BLaER1 treated with 17β-estradiol and CSF1 and Interleukin-3, amounts not matched to agents 10 nM and 100 nM (cell line): ENCODE data around the gene MMP28.
"Not testable (repeated sequence)": the region's sequence is repeated elsewhere in the genome, so short reads cannot be mapped to it uniquely, and the experiment has no call there.

Experiments
- H3K27ac ChIP-seq, 11 experiments: shearing (Covaris generic); formaldehyde crosslinking; 2 replicates each; pipeline ENCODE4 v1.8.1; 2022
- H3K27me3 ChIP-seq, 11 experiments: shearing (Covaris generic); formaldehyde crosslinking; 2 replicates each; pipeline ENCODE4 v1.8.1; 2022
- H3K36me3 ChIP-seq, 11 experiments: shearing (Covaris generic); formaldehyde crosslinking; 2 replicates each; pipeline ENCODE4 v1.8.1; 2022
- H3K4me1 ChIP-seq, 10 experiments: shearing (Covaris generic); formaldehyde crosslinking; 2 replicates each; pipeline ENCODE4 v1.8.1; 2022
- H3K4me2 ChIP-seq, 11 experiments: shearing (Covaris generic); formaldehyde crosslinking; 2 replicates each; pipeline ENCODE4 v1.8.1; 2022
- H3K4me3 ChIP-seq, 10 experiments: shearing (Covaris generic); formaldehyde crosslinking; 2 replicates each; pipeline ENCODE4 v1.8.1; 2022
- H3K9ac ChIP-seq, 11 experiments: shearing (Covaris generic); formaldehyde crosslinking; 2 replicates each; pipeline ENCODE4 v1.8.1; 2022
- H3K9me3 ChIP-seq, 11 experiments: shearing (Covaris generic); formaldehyde crosslinking; replicated peaks in 1 of 11; 2 replicates each; pipeline ENCODE4 v1.8.1; 2022
- H4K20me1 ChIP-seq, 11 experiments: shearing (Covaris generic); formaldehyde crosslinking; 2 replicates each; pipeline ENCODE4 v1.8.1; 2022
- Cebpa-rat ChIP-seq, 11 experiments: shearing (Covaris generic); IDR thresholded peaks; 2 replicates each; pipeline ENCODE4 v1.8.1; 2022

MMP28 gene

DNA sequence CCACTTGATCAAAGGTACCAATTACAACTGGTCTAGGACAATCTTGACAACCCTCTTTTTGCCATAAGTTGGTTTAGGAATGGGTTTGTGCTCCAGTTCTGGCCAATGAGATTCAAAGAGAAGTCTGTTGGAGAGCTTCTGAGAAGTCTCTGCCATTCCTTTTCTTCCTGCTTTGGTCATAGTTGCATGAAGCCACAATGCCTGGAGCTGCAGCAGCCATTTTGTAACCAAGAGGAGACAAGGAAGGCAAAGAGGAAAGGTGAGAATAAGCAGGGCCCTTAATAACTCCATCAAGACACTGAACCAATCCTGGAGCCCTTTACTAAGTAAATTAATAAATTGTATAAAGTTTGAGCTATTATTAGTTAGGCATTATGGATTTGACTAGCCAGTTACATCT lies 38.2 kb downstream of the MMP28 start:
- Histone ChIP-seq H3K9me3 (0 out of 22 replicates have a peak, but pooled peaks cover 0 to 3% (median 0%) of the 10 kb centered on the region in 11 experiments), H3K4me2 (no peak overlapping the region), H3K4me1 (peaks cover 4 to 14% (median 7%) of the 10 kb centered on the region in 10 experiments; a peak in 16 of 20 replicates), H3K36me3 (no peaks in the 10 kb centered on the region), H3K4me3 (no peak overlapping the region), H3K27me3 (peaks cover 0 to 5% (median 0%) of the 10 kb centered on the region in 11 experiments; a peak in 3 of 22 replicates), H3K27ac (no peak overlapping the region), H3K9ac (no peak overlapping the region), H4K20me1 (peaks cover 0 to 8% (median 0%) of the 10 kb centered on the region in 11 experiments; a peak in 2 of 22 replicates)
- TF ChIP-seq Cebpa-rat (IDR thresholded peaks at IDR 0.05): no peak

DNA sequence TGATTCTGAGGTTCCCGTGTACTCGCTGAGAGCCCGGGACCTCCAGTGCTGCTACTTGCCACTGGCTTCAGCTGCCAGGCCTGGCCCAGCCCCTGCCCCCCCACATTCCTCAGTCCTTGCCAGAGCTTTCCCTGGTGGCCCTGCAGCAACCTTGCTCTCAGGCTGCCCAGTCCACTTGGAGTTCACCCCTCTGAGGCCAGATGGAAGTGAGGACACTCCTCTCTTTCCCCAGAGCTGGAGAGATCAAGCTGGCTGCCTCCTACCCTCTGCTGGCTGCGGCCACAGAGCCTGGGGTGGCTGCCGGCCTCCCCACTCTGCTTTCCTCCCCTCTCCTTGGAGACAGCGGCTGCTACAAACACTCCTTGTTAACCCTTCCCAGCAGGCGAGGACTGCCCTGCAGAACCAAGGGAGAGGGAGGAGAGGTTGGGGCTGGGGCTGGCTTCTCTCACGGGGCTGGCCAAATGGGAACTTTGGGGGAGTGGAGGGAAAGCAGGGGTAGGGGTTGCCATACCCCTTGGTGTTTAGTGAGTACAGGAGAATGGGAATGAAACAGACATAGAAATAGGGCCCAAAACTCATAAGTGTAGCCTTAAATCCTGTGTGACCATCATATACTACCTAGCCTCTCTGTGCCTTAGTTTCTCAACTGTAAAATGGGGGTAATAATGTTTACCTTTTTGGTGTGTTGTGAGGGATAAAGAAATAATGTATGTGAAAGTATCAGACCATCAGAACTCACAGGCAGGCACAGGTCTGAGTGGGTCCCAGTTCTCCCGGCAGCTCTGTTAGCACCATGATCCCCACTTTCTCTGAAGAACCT lies 42.3 kb downstream of the MMP28 start, which contains the start of gene GAS2L2:
Gene GAS2L2, minus strand, starts transcription at position 295 of the 820 bp plus-strand sequence. CDS start 389 bp downstream, outside the sequence.
- H3K36me3 ChIP-seq: no peaks in the 10 kb centered on the region
- peak within 1 kb of the TSS in 8 of 11 experiments; percentile 4 to 59 (median 30); a peak in 10 of 22 replicates for H3K4me2 ChIP-seq
- no peak within 1 kb of the TSS for H3K27ac ChIP-seq
- H3K4me1 ChIP-seq: peaks cover 13 to 22% (median 18%) of the 10 kb centered on the region in 10 experiments; a peak in 19 of 20 replicates
- H3K4me3 ChIP-seq: no peak within 1 kb of the TSS
- H3K27me3 ChIP-seq: peaks cover 27 to 36% (median 33%) of the 10 kb centered on the region in 11 experiments
- H4K20me1 ChIP-seq: peaks cover 0 to 24% (median 0%) of the 10 kb centered on the region in 11 experiments; a peak in 6 of 22 replicates
- TF ChIP-seq Cebpa-rat (IDR thresholded peaks at IDR 0.05): no peak
- H3K9me3 ChIP-seq: 0 out of 22 replicates have a peak, but pooled peaks cover 0 to 3% (median 0%) of the 10 kb centered on the region in 11 experiments
- H3K9ac ChIP-seq: no peak within 1 kb of the TSS

DNA sequence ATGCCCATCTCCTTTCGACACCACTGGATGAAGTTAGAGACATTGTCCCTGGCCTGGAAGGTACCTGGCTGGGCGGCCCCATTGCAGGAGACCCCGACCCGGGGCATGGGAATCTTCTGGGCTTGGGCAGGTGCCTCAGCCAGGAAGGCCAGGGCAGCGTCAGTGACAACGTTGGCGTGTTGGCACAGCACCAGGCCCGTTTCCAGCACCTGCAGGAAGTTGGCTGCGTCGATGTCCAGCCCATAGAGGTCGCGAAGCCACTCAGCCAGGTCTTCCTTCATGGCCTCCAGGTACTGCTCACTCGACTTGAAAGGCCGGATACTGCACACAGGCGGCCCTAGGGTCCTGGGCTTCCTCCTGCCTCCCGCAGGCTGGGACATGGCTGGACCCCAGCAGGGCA lies 43.0 kb downstream of the MMP28 start:
- H3K27me3 ChIP-seq: peaks cover 27 to 38% (median 34%) of the 10 kb centered on the region in 11 experiments
- peaks cover 0 to 30% (median 0%) of the 10 kb centered on the region in 11 experiments; a peak in 6 of 22 replicates for H4K20me1 ChIP-seq
- no peak overlapping the region for H3K4me3 ChIP-seq
- no peak overlapping the region for H3K9ac ChIP-seq
- H3K4me2 ChIP-seq: peak overlapping the region in 8 of 11 experiments; percentile 4 to 59 (median 30); a peak in 10 of 22 replicates
- 0 out of 22 replicates have a peak, but pooled peaks cover 0 to 3% (median 0%) of the 10 kb centered on the region in 11 experiments for H3K9me3 ChIP-seq
- H3K27ac ChIP-seq: no peak overlapping the region
- H3K36me3 ChIP-seq: no peaks in the 10 kb centered on the region
- H3K4me1 ChIP-seq: peaks cover 13 to 22% (median 18%) of the 10 kb centered on the region in 10 experiments; a peak in 19 of 20 replicates
- TF ChIP-seq Cebpa-rat (IDR thresholded peaks at IDR 0.05): no peak

GRCh38 chr17:35751541-35751940 lies 43.9 kb downstream of the MMP28 start:
- H3K27ac ChIP-seq, H3K4me2 ChIP-seq, H3K9ac ChIP-seq, H3K4me3 ChIP-seq, H3K36me3 ChIP-seq, H3K9me3 ChIP-seq: not testable (repeated sequence)
- H4K20me1 ChIP-seq: peaks cover 0 to 33% (median 0%) of the 10 kb centered on the region in 11 experiments; a peak in 6 of 22 replicates
- peaks cover 27 to 38% (median 34%) of the 10 kb centered on the region in 11 experiments for H3K27me3 ChIP-seq
- H3K4me1 ChIP-seq: peaks cover 13 to 22% (median 17%) of the 10 kb centered on the region in 10 experiments; a peak in 19 of 20 replicates

DNA sequence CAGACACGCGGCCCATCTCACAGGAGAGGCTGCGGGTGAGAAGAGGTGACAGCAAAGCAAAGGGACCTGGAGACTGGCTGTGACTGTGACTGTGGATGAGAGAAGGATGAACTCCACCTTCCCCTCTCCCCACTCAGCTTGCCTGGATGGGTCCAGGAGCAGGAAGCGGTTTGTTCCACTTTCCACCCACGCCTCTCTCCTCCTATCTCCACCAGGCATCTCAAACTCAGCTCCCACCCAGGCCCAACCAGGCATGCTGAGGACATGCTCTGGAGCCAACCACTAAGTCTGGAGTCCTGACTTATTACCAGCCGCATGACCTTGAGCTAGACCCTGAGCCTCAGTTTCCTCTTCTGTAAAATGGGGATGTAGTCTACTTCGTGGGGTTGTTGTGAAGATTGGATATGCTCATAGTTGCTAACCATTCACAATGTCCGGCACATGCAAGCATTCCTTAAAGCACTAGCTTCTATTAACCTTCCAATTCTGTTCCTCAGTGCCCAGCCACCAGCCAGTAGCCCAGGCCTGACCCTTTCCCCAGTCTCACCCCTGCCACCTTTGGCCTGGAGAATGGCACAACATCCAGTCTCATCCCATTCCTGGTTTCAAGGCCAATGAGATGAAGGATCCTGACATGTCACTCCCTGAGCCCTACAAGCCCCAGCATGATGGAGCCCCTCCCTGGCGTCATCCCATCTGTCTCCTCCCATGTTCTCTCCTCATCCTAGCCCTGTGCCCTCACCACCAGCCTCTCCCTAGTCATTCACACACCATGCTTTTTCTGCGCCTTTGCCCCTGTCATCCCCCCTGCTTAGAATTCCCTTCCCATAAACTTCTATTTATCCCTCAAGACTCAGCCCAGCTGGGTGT lies 44.7 kb downstream of the MMP28 start:
- peak overlapping the region; percentile 41 to 71 (median 61) for H3K4me2 ChIP-seq
- H3K27ac ChIP-seq: no peak overlapping the region
- no peaks in the 10 kb centered on the region for H3K36me3 ChIP-seq
- no peaks in the 10 kb centered on the region for H3K9me3 ChIP-seq
- peaks cover 0 to 41% (median 0%) of the 10 kb centered on the region in 11 experiments; a peak in 6 of 22 replicates for H4K20me1 ChIP-seq
- 0 out of 22 replicates have a peak overlapping the region, but pooled peaks of 2 of the 11 experiments have one; percentile 4 to 22 for H3K9ac ChIP-seq
- peak overlapping the region in 2 of 10 experiments; percentile 18 to 28; a peak in 1 of 20 replicates for H3K4me3 ChIP-seq
- H3K4me1 ChIP-seq: peaks cover 10 to 22% (median 17%) of the 10 kb centered on the region in 10 experiments; a peak in 19 of 20 replicates
- H3K27me3 ChIP-seq: peaks cover 27 to 38% (median 34%) of the 10 kb centered on the region in 11 experiments
- TF ChIP-seq Cebpa-rat (IDR thresholded peaks at IDR 0.05): no peak

DNA sequence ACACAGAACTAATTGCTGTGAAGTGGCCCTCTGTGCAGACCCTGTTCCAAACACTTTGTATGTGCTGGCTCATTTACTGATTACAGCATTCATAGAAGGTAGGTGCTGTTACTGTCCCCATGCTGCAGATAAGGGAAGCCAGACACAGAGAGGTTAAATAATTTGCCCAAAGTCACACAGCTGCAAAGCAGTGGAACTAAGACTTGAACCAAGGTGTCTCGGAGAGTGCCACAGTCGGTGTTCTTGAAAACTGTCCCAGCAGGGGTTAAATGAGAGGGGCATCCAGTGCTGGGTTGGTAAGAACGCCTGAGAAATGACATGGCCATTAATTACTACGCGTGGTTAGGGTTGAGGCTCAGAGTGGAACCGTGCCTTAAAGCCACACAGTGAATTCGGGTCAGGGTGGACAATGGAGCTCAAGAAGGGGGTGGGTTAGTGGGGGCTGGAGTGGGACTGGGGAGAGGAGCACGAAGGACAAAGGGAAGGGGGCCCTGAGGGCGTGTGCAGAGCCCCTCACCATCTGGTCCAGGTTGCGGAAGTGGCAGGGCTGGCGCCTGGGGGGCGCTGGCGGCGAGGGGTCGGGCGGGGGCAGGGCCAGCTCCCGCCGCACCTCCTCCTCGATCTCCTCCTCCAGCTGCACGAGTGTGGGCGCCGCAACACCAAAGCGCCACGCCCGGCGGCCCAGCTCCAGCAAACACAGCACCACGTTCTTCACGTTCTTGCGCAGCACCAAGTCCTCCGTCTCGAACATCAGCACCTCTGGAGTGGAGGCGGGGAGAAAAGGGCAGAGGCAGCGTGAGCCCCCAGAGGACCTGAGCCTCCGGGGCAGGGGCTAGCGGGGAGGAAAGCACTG lies 45.7 kb downstream of the MMP28 start:
- Histone ChIP-seq H3K9ac (0 out of 22 replicates have a peak overlapping the region, but pooled peaks of 2 of the 11 experiments have one; percentile 4 to 22), H3K27ac (no peak overlapping the region), H3K36me3 (no peaks in the 10 kb centered on the region), H3K4me2 (peak overlapping the region; percentile 41 to 71 (median 61)), H3K27me3 (peaks cover 27 to 38% (median 34%) of the 10 kb centered on the region in 11 experiments), H3K9me3 (no peaks in the 10 kb centered on the region), H3K4me3 (peak overlapping the region in 3 of 10 experiments; percentile 18 to 28 (median 23); a peak in 2 of 20 replicates), H3K4me1 (peaks cover 8 to 22% (median 17%) of the 10 kb centered on the region in 10 experiments; a peak in 19 of 20 replicates), H4K20me1 (peaks cover 0 to 44% (median 0%) of the 10 kb centered on the region in 11 experiments; a peak in 9 of 22 replicates)
- TF ChIP-seq Cebpa-rat (IDR thresholded peaks at IDR 0.05): no peak

GRCh38 chr17:35748979-35749378 lies 46.5 kb downstream of the MMP28 start:
- H4K20me1 ChIP-seq: peaks cover 0 to 51% (median 0%) of the 10 kb centered on the region in 11 experiments; a peak in 9 of 22 replicates
- H3K4me3 ChIP-seq: no peak overlapping the region
- H3K27me3 ChIP-seq: peaks cover 27 to 38% (median 34%) of the 10 kb centered on the region in 11 experiments
- H3K4me2 ChIP-seq: no peak overlapping the region
- H3K36me3 ChIP-seq: no peaks in the 10 kb centered on the region
- H3K27ac ChIP-seq: no peak overlapping the region
- H3K9ac ChIP-seq: no peak overlapping the region
- no peak for TF ChIP-seq Cebpa-rat (IDR thresholded peaks at IDR 0.05)
- no peaks in the 10 kb centered on the region for H3K9me3 ChIP-seq
- peaks cover 8 to 22% (median 17%) of the 10 kb centered on the region in 10 experiments; a peak in 19 of 20 replicates for H3K4me1 ChIP-seq
